ENCODE data around the gene NDUFAF8.
A peak's percentile ranks its signal among the peaks of the same experiment; 100 is the strongest.

NDUFAF8 gene

DNA sequence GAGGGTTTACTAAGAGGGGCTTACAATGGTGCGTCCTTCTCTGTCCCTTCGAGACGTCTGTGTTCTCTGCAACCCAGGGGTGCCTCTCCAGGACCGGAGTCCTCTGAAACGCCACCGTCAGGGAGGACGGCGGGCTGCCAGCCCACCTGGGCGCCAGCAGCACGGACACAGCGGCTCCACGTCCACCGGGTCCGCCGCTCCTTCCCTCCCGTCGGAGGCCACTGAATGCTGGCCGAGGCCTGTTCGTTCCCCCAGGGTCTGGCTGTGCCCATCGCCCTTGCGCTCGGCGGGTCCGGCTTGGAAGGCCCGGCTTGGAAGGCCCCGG is 666 bp upstream of the NDUFAF8 start:
- Histone ChIP-seq H3K4me1 (peaks cover 2% of the 10 kb centered on the region; the same call in 1 of the 2 replicates), H3K4me3 (ENCODE audit: low read depth, low read length) (peak overlapping the region; percentile 86), H3K27me3 (no peaks in the 10 kb centered on the region), H3K9me3 (no peaks in the 10 kb centered on the region), H3K36me3 (peaks cover 13% of the 10 kb centered on the region)
- TF ChIP-seq, protein P1, sequence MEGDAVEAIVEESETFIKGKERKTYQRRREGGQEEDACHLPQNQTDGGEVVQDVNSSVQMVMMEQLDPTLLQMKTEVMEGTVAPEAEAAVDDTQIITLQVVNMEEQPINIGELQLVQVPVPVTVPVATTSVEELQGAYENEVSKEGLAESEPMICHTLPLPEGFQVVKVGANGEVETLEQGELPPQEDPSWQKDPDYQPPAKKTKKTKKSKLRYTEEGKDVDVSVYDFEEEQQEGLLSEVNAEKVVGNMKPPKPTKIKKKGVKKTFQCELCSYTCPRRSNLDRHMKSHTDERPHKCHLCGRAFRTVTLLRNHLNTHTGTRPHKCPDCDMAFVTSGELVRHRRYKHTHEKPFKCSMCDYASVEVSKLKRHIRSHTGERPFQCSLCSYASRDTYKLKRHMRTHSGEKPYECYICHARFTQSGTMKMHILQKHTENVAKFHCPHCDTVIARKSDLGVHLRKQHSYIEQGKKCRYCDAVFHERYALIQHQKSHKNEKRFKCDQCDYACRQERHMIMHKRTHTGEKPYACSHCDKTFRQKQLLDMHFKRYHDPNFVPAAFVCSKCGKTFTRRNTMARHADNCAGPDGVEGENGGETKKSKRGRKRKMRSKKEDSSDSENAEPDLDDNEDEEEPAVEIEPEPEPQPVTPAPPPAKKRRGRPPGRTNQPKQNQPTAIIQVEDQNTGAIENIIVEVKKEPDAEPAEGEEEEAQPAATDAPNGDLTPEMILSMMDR (IDR thresholded peaks at IDR 0.05; ENCODE audit: low read depth, low read length): no peak
- no peak for DNase-seq

DNA sequence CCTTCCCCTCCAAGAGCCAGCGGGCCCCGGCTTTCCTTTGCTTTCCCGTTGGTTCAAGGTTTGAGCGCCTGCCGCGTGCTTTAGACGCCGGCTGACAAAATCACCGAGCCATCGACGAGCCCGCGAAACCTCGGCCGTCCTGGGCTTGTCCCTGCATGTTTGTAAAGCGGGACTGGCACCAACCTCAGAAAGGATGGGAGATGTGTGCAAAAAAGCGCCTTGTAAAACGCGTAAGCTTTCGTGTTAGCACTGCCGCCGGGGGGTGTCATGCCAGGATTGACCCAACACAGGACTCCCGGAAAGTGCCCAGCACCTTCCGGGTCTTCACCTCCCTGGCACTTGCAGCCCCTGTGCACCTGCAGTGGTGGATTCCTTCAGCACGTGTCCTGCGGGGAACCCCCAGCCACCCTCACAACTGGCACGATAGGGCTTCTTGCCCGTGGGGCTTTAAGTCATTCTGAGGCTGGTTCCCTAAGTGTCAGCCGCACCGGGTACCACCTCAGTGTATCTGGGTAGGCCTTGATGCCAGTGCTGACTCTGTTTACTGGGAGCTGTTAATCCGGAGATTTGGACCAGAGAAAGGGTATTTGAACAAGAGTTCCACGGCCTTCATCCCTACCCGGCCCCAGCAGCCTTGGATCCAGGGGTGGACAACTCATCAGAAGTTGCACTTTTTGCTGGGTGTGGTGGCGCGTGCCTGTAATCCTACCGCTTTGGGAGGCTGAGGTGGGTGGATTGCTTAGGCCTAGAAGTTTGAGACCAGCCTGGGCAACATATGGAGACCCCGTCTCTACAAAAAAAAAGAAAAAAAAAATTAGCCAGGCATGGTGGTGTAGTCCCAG is 817 bp downstream of the NDUFAF8 start:
- peaks cover 10% of the 10 kb centered on the region for H3K4me1 ChIP-seq
- H3K27me3 ChIP-seq: no peaks in the 10 kb centered on the region
- no peaks in the 10 kb centered on the region for H3K9me3 ChIP-seq
- TF ChIP-seq, protein P1 (IDR thresholded peaks at IDR 0.05; ENCODE audit: low read depth, low read length): no peak
- H3K4me3 ChIP-seq (ENCODE audit: low read depth, low read length): peak overlapping the region; percentile 95
- no peak for DNase-seq
- H3K36me3 ChIP-seq: peaks cover 13% of the 10 kb centered on the region

DNA sequence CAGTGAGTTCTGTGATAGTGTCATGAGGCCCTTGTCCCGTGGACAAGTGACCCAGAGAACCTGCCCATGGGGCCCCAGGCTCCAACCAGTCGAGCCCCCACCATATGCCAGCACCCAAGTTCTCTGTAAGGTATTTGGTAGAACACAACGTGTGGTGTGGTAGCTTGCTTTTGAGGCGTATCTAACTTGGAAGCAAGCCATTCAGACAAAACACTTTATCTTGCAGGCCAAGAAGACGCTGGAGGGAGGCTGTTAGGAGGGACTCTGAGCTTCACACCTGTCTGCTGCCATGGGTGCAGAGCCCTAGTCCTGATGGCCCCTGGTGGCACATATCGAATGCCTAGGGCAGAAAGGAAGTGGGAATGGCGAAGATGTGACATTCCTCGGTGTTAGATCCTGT is 1.6 kb downstream of the NDUFAF8 start:
- Histone ChIP-seq H3K36me3 (peaks cover 13% of the 10 kb centered on the region), H3K9me3 (no peaks in the 10 kb centered on the region), H3K4me1 (peaks cover 18% of the 10 kb centered on the region), H3K4me3 (ENCODE audit: low read depth, low read length) (peak overlapping the region; percentile 95; the same call in 1 of the 2 replicates), H3K27me3 (no peaks in the 10 kb centered on the region)
- DNase-seq: no peak
- TF ChIP-seq, protein P1 (IDR thresholded peaks at IDR 0.05; ENCODE audit: low read depth, low read length): no peak

DNA sequence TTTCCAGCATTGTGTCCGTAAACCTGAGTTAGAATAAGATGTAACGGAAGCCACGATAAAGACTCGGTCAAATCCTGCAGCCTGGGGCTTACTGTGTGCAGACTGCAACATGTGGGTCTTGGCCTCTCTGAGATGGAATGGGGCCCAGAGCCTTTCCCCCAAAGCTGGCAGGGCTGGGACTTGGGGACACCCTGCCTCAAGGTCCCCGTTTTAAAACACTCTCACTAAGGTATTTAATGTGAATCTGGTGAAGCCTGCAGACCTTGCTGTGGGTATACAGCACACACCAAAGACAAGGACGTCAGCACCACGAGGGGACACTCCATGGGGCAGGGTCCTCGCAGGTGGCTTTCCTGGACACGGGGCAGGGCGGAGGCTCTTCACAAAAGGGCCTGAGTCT is 2.1 kb downstream of the NDUFAF8 start:
- TF ChIP-seq, protein P1 (IDR thresholded peaks at IDR 0.05; ENCODE audit: low read depth, low read length): no peak
- H3K36me3 ChIP-seq: peaks cover 13% of the 10 kb centered on the region
- no peak overlapping the region for H3K4me3 ChIP-seq (ENCODE audit: low read depth, low read length)

DNA sequence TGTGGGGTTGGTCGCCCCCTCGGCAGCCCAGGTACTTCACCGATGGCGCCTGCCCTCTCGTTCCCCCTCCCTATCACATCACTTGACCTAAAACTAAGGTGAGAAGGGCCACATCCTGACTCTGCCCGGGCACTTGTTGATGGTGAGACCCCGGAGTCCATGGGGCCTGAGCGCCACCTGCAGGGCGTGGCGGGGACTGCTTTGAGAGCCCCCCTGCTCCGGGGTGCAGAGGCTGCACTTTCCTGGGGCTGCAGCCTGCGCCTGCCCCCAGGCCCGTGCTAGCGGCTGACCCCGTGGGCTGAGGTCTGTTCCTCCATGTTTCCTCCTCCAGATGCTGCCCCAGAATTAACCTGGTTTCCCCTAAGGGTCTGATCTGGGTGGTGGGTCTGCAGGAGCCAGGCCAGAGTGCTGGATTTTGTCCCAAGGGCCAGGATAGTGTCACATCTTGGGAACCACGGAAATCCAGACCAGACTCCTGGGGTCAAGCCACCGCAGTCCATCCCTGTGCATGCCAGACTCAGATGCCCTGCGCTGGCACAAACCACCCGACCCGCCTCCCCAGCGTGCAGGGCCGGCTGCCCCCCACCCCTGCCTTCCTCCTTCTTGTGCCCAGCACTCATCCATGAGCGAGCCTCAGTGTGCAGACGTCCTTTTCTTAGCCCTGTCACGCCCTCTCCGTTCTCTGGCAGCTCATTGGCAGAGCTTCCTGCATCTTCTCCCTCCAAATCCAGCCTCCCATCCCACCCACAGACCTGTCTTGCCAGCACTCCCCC is 2.7 kb downstream of the NDUFAF8 start:
- DNase-seq: peak; percentile 81
- peaks cover 13% of the 10 kb centered on the region for H3K36me3 ChIP-seq
- peaks cover 20% of the 10 kb centered on the region for H3K4me1 ChIP-seq
- no peak overlapping the region for H3K4me3 ChIP-seq (ENCODE audit: low read depth, low read length)
- TF ChIP-seq, protein P1 (IDR thresholded peaks at IDR 0.05; ENCODE audit: low read depth, low read length): peak; percentile 83
- H3K27me3 ChIP-seq: no peaks in the 10 kb centered on the region
- H3K9me3 ChIP-seq: no peaks in the 10 kb centered on the region

More for the DNA sequence above, 2.1 kb downstream of the NDUFAF8 start:
- no peaks in the 10 kb centered on the region for H3K9me3 ChIP-seq
- no peaks in the 10 kb centered on the region for H3K27me3 ChIP-seq
- peaks cover 20% of the 10 kb centered on the region for H3K4me1 ChIP-seq
- no peak for DNase-seq
